Measurements from ENCODE around the gene SLC7A14.
"Not testable (repeated sequence)": the region's sequence is repeated elsewhere in the genome, so short reads cannot be mapped to it uniquely, and the experiment has no call there.

Gene SLC7A14

DNA sequence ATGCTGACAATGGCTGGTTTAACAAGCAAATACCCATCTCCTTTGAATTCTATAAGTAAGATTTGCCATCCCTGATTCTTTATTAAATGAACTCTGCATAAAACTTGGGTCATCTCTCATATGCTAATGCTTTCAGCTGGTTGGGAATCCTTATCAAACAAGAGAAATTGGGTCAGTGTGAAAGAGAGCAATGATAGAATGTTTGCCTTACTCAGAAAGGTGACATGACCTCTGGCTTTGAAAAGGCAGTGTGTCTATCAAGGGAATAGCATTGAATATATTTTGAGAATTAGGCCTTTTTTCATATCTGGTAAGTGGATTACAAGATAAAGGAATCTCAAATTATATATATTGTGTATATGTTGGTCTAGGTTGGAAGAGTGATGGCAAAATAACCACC, 8.7 kb upstream of the SLC7A14 start:
- no peak for DNase-seq (ENCODE audit: extremely low read depth in 1 of 2, low read depth in 1 of 2)

DNA sequence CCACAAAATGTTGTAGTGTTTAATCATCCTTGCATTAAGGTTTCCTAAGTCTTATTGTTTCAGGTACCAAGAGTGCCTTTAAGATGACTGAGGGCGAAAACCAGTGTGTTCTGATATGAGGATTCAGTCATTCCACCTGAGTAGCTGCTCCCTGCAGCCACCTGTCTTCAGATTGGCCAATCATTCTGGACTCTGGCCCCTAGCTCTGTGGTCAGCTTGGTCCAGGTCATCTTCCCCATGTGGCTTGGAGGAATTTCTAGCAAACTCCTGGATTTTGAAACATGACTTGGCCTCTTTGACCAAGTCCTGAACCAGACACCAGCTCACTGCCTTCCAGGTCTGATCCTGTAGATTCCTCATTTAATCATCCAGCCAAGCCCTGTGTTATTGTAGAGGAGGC, 7.8 kb upstream of the SLC7A14 start:
- no peak for DNase-seq (ENCODE audit: extremely low read depth in 1 of 2, low read depth in 1 of 2)

DNA sequence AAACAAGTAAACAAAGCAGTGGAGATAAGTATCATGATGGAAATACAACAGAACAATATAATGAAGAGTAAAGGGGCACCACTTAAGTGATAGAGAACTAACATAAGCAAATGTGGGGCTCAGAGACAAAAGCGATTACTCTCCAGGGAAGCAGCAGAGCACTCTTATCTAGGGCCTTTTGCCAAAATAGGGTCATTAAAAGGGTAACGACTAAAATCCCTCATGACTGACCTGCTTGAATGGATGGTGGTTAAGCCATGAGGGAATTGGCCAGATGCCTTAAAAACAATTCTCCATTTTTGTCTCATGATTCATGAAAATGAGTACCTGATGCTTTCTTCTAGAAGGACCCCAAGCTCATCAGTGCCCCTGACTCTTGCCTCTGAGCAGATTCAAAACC, 3.2 kb upstream of the SLC7A14 start:
- no peak for DNase-seq (ENCODE audit: extremely low read depth in 1 of 2, low read depth in 1 of 2)

DNA sequence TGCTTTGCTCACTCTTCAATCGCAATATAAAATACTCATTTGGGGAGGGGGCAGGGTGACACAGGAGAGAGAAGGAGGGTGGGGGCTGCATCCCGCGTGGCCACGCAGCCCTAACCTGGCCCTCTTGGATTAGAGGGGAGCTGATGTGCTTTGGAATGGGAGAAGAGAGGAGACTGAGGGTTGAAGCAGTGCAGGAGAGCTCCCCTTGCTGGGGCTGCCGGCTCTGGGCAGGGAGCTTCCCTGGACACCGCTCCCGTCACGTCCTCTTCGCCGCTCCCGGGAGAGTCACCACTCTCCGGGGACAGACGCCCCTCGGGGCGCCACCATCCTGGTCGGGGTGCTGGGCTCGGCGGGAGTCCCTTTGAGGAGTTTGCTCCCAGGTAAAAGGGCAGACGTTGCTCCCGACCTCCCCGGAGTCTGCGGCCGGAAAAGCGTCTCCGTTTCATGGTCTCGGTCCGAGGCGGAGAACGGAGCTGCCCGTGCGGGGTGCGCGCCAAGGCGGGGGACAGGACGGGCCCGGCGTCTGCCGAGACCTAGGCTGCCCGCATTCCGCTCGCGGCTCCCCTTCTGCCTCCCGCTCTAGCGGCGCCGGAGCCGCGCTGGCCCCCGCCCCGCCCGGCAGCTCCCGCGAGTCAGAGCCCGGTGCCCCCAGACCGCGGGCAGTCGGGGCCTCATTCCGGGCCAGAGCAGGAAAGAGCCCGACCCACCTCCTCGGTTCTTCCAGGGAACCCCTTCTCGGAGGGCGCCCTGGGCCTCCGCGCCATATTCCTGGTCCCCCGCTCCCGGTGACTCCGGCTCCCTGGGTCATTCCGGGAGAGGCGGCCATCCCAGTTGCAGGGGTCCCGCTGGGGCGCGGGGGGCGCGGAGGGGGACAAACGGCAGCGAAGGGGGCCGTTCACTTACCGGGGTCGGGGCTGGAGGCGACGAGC, 603 bp downstream of the SLC7A14 start:
- no peak for DNase-seq (ENCODE audit: extremely low read depth in 1 of 2, low read depth in 1 of 2)

DNA sequence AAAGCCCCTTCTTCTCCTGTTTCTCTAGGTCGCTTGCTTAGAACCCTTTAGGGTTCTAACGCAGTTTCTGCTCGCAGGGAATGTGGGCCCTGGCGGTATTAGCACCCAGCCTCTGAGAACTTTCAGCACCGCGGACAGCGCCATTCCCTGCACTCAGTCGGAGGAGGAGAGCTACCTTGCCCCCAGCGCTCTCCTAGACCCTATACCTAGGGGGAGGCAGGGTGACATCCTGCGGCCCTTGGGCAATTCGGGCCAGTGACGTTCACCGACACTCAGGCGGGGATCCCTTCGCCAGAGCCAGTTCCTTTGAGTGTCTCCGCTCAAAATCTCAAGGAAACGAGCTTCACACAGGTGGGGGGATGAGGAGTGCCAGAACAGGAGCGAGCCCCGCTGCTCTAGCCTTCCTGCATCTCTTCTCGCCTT, 1.3 kb downstream of the SLC7A14 start:
- DNase-seq (ENCODE audit: extremely low read depth in 1 of 2, low read depth in 1 of 2): no peak

DNA sequence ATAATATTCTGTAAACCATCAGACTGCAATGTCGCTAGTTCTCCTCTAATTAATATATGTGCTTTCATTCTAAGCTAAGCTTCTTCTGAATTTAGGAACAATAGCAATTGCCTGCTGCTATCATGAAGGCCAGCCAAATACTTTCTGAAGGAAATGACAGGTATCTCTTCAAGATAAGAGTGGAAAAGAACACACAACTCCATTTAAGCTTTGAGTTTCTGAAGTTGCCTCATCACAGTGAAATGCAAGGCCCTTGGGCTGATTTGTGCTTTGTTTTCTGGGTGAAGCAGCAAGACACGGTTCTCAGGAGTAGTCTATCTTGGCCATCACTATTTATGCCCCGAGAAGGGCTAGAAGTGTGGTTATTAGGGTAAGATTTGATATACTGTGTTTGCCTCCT, 6.2 kb downstream of the SLC7A14 start:
- no peak for DNase-seq (ENCODE audit: extremely low read depth in 1 of 2, low read depth in 1 of 2)

DNA sequence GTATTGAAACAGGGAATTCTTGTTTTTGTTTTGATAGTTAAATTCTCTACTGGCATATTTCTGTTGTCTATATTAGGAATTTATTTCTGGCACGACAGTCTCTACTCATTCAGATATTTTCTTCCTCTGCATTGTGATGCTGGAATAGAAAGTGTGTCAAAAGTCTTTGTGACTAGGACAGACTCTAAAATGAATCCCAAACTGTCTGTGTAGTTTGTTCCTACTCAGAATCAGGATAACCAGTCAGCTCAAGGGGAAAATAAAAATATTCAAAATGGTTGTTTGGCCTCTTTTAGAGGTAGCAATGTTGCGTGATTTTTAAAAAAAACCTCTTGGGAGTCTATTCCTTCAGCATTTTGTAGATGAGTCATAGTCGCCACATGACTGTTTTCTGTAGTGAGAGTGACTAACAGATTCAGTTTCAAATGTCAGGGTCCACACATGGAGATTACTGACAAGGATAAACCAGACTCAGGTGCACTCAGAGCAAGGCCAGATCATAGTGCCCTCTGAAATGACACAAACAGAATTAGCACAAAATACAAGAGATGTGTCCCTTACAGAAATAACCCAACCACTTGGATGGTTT, 13.1 kb downstream of the SLC7A14 start:
- DNase-seq (ENCODE audit: extremely low read depth in 1 of 2, low read depth in 1 of 2): no peak

DNA sequence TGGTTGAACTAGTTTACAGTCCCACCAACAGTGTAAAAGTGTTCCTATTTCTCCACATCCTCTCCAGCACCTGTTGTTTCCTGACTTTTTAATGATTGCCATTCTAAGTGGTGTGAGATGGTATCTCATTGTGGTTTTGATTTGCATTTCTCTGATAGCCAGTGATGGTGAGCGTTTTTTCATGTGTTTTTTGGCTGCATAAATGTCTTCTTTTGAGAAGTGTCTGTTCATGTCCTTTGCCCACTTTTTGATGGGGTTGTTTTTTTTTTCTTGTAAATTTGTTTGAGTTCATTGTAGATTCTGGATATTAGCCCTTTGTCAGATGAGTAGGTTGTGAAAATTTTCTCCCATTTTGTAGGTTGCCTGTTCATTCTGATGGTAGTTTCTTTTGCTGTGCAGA, 18.3 kb downstream of the SLC7A14 start:
- not testable (repeated sequence) for DNase-seq (ENCODE audit: extremely low read depth in 1 of 2, low read depth in 1 of 2)

DNA sequence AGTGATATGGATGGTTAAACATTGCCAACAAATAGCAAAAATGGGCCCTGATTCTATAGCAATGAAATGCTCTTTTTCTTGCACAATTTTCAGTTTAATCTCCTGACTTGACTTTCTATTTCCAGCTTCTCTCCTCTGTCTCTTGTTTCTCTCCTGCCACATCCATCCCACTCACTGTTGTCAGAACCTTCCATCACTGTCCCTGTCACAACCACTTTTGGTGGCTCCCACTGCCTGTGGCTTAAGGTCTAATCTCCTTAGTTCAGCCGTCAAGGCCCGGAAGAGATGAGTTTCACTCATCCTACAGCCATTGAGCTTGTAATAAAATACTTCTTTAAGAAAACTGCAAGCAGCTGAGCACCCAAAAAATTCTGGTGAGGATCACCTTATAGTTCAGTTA, 19.5 kb downstream of the SLC7A14 start:
- DNase-seq (ENCODE audit: extremely low read depth in 1 of 2, low read depth in 1 of 2): no peak

DNA sequence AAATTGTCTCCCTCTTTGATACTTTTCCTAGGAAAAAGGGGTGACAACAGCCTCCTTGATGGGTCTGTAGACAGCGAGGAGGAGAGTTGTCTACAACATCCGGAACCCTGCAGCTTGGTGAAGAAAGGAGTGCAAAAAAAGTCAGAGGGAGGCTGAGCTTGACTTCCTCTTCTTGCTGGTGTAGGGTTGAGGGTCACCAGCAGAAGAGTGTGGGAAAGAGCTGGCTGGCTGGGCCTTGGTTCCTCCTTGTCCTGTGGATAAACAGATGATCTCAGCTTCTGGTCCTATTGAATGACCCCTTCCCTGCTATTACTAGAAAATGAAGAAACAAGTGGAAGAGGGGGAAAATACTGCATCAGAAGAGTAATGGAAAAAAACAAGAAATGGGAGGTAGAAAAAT, 20.4 kb downstream of the SLC7A14 start:
- no peak for DNase-seq (ENCODE audit: extremely low read depth in 1 of 2, low read depth in 1 of 2)

DNA sequence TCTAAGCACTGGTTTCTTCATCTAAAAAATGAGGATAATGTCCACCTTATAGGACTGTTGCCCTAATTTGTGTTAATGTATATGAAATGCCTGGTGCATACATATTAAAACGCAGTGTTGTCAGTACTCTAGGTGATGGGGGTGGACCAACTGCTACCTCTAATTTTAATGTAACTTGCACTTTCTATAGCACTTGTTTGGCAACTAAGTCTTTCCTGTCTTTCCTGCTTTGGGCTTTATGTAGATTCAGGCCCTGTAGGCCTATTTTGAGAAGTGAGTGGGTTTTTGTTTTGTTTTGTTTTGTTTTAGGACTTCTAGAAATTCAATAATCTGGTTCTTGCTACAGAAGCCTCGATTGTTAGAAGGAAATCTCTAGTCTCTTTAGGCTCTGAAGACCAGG, 21.2 kb downstream of the SLC7A14 start:
- no peak for DNase-seq (ENCODE audit: extremely low read depth in 1 of 2, low read depth in 1 of 2)

DNA sequence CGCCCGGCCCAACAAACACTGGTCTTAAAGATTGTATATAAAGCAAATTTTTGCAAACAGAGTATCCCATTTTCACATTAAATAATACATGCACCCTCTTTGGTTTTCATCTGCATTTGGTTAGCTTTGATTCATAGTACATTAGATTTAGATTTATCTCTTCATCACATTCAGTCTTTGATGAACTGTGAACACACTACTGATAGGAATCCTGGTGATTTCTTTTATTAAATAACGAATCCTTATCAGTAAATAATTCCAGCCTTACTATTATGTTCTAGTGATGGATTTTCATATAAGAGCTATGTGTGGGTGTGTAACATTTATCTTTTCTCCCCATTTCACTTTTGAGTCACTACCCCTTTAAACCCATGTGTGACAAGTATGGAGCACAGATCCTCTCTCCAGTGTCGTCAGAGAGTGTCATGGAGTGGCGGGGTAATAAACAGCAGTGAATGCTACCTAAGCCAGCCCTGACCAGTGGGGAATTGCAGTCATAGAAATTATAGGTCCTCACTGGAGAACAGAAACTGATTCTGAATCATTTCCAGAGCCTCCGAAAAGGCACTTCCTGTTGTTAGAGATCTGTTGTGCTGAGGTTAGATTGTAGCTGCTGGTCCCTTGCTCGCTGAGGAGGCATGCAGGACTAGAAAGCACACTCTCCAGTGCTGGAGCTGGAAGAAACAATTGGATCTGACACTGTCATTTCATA, 22.0 kb downstream of the SLC7A14 start:
- no peak for DNase-seq (ENCODE audit: extremely low read depth in 1 of 2, low read depth in 1 of 2)

DNA sequence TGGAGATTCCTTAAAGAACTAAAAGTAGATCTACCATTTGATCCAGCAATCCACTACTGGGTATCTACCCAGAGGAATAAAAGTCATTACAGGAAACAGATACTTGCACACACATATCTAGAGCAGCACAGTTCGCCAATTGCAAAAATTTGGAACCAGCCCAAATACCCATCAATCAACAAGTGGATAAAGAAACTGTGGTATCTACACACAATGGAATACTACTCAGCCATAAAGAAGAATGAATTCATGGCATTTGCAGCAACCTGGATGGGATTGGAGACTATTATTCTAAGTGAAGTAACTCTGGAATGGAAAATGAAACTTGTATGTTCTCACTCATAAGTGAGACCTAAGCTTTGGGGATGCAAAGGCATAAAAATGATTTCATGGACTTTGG, 23.8 kb downstream of the SLC7A14 start:
- no peak for DNase-seq (ENCODE audit: extremely low read depth in 1 of 2, low read depth in 1 of 2)

DNA sequence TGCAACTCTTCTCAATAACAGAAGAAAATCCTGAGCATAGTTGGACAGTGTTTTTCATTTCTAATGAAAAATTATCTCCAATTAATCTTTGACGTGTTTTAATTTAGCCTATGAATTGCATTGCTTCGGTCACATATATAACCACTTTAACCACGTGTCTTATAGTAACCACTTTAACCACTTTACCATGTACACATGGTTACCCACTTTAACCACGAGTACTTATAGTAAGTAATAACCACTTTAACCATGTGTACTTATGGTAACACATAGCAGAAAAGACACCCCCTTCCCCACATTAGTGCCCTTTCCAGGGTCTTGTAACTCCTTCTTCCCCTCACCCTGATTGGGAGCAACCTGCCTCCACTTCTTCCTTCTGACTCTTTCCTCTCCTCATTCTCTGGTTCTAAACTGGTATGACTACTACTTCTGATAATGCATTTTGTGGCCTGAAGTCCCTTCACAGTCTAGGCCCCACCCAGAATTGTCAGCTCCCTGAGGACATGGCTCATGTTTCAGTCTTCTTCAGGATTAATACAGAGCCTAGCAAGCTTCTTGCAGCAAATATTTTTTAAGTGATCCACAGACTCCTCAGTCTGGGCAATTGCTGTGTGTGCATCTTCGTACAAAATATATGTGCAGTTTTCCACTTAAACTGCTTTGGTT, 25.0 kb downstream of the SLC7A14 start:
- DNase-seq (ENCODE audit: extremely low read depth in 1 of 2, low read depth in 1 of 2): no peak

DNA sequence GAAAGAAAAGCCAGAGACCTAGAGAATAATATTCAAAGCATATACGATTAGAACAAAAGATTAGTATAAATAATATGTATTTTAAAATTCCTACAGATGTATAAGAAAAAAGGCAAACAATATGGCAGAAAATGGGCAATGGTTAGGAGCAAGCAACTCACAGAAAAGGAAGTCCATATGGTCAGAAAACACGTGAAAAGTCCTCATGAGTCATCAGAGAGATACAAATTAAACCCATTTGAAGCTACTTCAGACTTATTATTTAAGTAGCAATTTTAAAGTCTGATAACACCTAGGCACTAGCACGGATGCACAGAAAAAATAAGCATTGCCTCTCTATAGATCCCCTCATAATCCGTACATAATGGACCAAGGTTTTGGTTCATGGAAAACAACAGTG, 25.6 kb downstream of the SLC7A14 start:
- no peak for DNase-seq (ENCODE audit: extremely low read depth in 1 of 2, low read depth in 1 of 2)

DNA sequence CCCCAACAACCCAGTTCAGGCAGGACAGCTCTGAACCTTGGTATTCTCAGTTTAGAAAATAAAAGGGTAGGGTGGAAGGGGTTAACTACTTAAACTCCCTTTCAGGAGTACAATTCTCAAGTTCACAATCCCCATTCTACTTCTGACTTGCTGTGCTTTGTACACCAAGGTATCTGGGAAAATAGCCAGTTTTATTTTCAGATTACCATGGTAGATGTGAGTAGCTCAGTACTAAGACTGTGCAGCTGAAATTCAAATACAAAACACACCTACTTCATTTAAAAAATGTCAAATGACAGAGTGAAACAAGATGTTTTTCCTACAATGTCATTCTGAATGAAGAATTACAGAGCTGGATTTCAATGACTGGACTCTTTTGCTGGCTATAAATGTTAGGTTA, 27.4 kb downstream of the SLC7A14 start:
- DNase-seq (ENCODE audit: extremely low read depth in 1 of 2, low read depth in 1 of 2): no peak

DNA sequence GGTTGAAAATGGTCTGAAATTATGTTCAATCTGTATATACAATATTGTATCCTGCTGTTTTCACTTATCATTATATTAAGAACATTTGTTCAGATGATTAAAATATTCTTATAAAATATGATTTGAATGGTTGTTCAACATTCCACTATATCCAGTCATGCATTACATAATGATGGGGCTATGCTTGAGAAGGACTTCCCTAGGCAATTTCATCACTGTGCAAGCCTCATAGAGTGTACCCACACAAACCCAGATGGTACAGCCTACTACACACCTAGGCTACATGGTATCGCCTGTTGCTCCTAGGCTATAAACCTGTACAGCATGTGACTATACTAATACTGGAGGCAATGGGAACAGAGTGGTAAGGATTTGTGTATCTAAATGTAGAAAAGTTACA, 30.5 kb downstream of the SLC7A14 start:
- DNase-seq (ENCODE audit: extremely low read depth in 1 of 2, low read depth in 1 of 2): no peak

DNA sequence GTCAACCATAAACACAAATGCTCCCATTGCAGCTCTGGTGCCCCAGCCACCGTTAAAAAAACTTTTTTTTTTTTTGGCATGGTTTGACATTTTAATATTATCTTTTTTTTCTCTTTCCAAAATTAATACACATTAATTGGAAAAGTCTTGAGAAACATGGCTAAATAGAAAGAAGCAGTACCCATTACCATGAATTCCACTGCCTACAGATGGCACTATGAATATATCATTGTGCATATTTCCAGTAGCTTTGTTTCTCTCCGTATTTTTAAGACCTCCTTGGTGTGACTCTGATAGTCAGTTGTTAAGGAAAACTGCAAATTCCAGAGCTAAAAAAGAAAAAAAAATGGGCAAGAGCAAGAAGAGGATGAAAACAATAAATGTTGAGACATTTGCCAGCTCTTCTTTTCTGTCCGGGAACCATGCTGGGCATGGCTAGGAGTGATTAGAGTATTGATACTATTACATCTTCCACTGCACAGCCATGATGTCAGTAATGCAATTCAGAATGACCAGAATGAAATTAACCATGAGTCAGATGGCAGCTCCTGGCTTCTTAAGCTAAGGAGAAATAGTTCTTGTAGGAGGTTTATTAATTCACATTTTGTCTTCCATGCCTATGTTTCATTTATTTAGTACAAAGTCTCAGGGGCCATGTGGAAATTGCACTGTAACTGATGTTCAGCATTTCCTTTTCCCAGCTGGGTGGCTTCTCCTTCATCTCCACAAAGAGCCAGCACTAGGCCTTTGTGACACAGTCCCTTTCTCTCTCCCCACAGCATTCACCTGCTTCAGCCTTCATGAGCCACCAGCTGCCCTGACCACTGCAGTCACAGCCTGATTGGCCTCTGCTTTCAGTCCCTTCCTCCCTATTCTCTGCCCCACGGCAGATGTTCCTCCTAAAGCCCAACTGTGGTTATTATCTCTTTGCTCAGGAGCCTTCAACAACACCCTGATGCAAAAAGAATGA, 31.8 kb downstream of the SLC7A14 start:
- DNase-seq (ENCODE audit: extremely low read depth in 1 of 2, low read depth in 1 of 2): no peak

DNA sequence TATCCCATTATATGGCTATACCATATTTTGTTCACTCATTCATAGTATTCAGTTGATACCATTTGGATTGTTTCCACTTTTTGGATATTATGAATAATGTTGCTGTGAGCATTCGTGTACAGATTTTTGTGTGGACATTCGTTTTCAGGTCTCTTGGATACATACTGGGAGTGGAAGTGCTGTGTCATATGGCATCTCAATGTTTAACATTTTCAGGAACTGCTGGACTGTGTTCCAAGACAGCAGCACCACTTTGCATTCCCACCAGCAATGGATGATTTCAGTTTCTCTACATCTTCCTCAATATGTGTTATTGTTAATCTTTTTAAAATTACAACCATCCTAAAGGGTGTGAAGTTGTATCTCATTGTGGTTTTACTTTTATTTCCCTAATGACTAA, 34.6 kb downstream of the SLC7A14 start:
- no peak for DNase-seq (ENCODE audit: extremely low read depth in 1 of 2, low read depth in 1 of 2)

DNA sequence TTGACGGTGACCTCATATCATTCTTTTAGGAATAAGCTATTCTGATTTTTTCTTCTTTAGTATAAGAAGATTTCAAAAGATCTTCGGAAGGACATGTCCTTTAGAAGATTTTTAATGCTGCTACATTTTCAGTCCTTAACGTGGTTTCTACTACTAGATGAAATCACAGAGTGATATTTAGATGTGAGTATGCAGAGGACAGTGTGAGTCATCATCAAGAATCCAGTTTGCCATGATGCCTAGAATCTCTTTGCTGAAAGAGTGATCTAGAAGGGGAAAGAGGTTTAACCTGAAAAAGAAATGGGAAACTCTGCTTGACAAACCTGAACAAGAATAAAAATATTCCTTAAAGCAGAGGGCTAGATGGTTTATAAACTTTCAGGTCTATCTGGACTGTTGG, 43.2 kb downstream of the SLC7A14 start:
- DNase-seq (ENCODE audit: extremely low read depth in 1 of 2, low read depth in 1 of 2): no peak

Data from stimulated activated CD8-positive, alpha-beta memory T cell treated with anti-CD3 and anti-CD28 coated beads, Interleukin-7, amount 100 ng/mL, for 48 hours (primary cell).